GM12865 (cell line): ENCODE results near the gene WDR31.
A peak's percentile ranks its signal among the peaks of the same experiment; 100 is the strongest.

ENCODE experiments used
- DNase-seq: peaks from one replicate; pipeline ENCODE4 v3.0.0; 2010; ENCODE audit warnings: low read depth
- H3K4me3 ChIP-seq: 2 replicates; pipeline ENCODE4 v1.5.1; 2011; ENCODE audit warnings: mild to moderate bottlenecking, low read depth, low read length, control low read depth
- CTCF ChIP-seq: IDR thresholded peaks from 2 replicates; pipeline ENCODE4 v1.5.1; 2011; ENCODE audit warnings: low read length, control low read depth, low read depth, inconsistent platforms; ENCODE audit not compliant: insufficient read depth; ENCODE audit errors: missing control alignments

WDR31 gene

GRCh38 chr9:113293285-113293878 is 46.7 kb downstream of the WDR31 start:
- no peak for TF ChIP-seq CTCF
- no peak for DNase-seq
- H3K4me3 ChIP-seq = no peak overlapping the region

- DNase-seq = no peak
- TF ChIP-seq CTCF = no peak
- no peak overlapping the region for H3K4me3 ChIP-seq
Observed at GRCh38 chr9:113290052-113290607, 49.9 kb downstream of the WDR31 start.

GRCh38 chr9:113289091-113289490 is 51.0 kb downstream of the WDR31 start:
- TF ChIP-seq CTCF = no peak
- H3K4me3 ChIP-seq = no peak overlapping the region
- no peak for DNase-seq

GRCh38 chr9:113281356-113281755 is 58.7 kb downstream of the WDR31 start:
- DNase-seq = no peak
- no peak overlapping the region for H3K4me3 ChIP-seq
- TF ChIP-seq CTCF = no peak

- no peak overlapping the region for H3K4me3 ChIP-seq
- no peak for DNase-seq
- TF ChIP-seq CTCF = no peak
Observed at GRCh38 chr9:113278840-113279239, 61.2 kb downstream of the WDR31 start.

GRCh38 chr9:113275157-113276131 is 64.6 kb downstream of the WDR31 start, which contains the start of the genes CDC26 and PRPF4:
TSS of gene CDC26 (minus strand) at chr9:113275572. CDS start at chr9:113272507, 3,065 bp downstream.
TSS of gene PRPF4 (plus strand) at chr9:113275658. CDS start at chr9:113275744, 86 bp downstream.
- peak within 1 kb of the TSS; percentile 73 for H3K4me3 ChIP-seq
- peak; percentile 98 for DNase-seq
- TF ChIP-seq CTCF = no peak
